ENCODE measurements around the gene PGAP3. TPM values are rescaled to one million over a fixed set of nuclear protein-coding genes. Genes with fewer than 3 reads are reported as not detected.
A peak's percentile ranks its signal among the peaks of the same experiment; 100 is the strongest.
"Not testable (repeated sequence)": the region's sequence is repeated elsewhere in the genome, so short reads cannot be mapped to it uniquely, and the experiment has no call there.

PGAP3 gene
- total RNA-seq, 1 donor from 2014 or later, result 21.7 TPM

DNA sequence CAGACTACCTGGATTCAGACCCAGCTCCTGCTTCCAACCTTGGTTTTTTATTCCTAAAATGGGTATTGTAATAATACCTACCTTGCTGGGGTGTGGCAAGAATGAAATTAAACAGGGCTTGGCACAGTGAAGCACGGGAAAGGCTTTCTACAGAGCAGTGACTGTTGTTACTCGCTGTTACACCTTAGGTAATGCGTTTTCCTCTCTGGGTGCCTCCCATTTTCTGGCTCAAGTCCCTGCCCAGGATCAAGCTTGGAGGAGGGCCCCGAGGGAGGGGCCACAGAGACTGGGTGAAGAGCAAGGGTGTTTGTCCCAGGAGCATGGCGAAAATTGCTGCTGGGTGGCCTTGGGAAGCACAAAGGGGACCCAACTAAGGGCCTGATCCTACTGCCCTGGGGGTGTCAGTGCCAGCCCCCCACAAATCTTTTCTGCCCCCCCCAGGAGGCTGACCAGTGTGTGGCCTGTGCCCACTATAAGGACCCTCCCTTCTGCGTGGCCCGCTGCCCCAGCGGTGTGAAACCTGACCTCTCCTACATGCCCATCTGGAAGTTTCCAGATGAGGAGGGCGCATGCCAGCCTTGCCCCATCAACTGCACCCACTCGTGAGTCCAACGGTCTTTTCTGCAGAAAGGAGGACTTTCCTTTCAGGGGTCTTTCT lies 29.2 kb upstream of the PGAP3 start:
- Mint-ChIP-seq H3K4me3 (no peak overlapping the region), H3K27ac (ENCODE audit: unreplicated experiment) (no peak overlapping the region)
- no peak for DNase-seq (ENCODE audit: low read depth, low spot score)

DNA sequence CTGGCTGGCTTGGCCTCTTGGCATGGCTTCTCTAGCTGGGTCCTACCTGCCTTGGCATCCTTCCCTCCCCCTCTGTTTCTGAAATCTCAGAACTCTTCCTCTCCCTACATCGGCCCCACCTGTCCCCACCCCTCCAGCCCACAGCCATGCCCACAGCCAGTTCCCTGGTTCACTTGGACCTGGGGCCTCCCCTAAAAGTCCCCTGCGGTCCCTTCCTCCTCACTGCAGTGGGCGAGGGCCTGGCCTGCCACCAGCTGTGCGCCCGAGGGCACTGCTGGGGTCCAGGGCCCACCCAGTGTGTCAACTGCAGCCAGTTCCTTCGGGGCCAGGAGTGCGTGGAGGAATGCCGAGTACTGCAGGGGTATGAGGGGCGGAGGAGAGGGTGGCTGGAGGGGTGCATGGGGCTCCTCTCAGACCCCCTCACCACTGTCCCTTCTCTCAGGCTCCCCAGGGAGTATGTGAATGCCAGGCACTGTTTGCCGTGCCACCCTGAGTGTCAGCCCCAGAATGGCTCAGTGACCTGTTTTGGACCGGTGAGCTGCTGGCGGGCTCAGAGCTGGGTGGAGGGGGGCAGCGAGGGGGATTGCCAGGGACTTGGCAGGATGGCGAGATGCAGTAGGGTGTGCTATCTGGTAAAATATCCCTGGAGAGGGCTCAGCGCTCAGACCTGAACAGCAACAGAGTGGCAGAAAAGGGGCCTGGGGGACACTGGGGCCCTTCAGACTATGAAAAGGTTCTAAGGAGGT lies 28.4 kb upstream of the PGAP3 start:
- no peaks in the 10 kb centered on the region for H3K4me1 Mint-ChIP-seq
- TF ChIP-seq, protein P1, sequence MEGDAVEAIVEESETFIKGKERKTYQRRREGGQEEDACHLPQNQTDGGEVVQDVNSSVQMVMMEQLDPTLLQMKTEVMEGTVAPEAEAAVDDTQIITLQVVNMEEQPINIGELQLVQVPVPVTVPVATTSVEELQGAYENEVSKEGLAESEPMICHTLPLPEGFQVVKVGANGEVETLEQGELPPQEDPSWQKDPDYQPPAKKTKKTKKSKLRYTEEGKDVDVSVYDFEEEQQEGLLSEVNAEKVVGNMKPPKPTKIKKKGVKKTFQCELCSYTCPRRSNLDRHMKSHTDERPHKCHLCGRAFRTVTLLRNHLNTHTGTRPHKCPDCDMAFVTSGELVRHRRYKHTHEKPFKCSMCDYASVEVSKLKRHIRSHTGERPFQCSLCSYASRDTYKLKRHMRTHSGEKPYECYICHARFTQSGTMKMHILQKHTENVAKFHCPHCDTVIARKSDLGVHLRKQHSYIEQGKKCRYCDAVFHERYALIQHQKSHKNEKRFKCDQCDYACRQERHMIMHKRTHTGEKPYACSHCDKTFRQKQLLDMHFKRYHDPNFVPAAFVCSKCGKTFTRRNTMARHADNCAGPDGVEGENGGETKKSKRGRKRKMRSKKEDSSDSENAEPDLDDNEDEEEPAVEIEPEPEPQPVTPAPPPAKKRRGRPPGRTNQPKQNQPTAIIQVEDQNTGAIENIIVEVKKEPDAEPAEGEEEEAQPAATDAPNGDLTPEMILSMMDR (conservative IDR thresholded peaks at IDR 0.05), result no peak
- peaks cover 3% of the 10 kb centered on the region for H3K36me3 Mint-ChIP-seq (ENCODE audit: low read depth)
- no peak overlapping the region for H3K27ac Mint-ChIP-seq (ENCODE audit: unreplicated experiment)
- H3K4me3 Mint-ChIP-seq, result no peak overlapping the region
- DNase-seq (ENCODE audit: low read depth, low spot score), result no peak
- no peaks in the 10 kb centered on the region for H3K27me3 Mint-ChIP-seq (ENCODE audit: low read depth)
- no peaks in the 10 kb centered on the region for H3K9me3 Mint-ChIP-seq

More for the DNA sequence above, 29.2 kb upstream of the PGAP3 start:
- H3K9me3 Mint-ChIP-seq, result no peaks in the 10 kb centered on the region
- TF ChIP-seq, protein P1 (conservative IDR thresholded peaks at IDR 0.05), result no peak
- peaks cover 3% of the 10 kb centered on the region for H3K36me3 Mint-ChIP-seq (ENCODE audit: low read depth)
- H3K4me1 Mint-ChIP-seq, result no peaks in the 10 kb centered on the region
- H3K27me3 Mint-ChIP-seq (ENCODE audit: low read depth), result no peaks in the 10 kb centered on the region

DNA sequence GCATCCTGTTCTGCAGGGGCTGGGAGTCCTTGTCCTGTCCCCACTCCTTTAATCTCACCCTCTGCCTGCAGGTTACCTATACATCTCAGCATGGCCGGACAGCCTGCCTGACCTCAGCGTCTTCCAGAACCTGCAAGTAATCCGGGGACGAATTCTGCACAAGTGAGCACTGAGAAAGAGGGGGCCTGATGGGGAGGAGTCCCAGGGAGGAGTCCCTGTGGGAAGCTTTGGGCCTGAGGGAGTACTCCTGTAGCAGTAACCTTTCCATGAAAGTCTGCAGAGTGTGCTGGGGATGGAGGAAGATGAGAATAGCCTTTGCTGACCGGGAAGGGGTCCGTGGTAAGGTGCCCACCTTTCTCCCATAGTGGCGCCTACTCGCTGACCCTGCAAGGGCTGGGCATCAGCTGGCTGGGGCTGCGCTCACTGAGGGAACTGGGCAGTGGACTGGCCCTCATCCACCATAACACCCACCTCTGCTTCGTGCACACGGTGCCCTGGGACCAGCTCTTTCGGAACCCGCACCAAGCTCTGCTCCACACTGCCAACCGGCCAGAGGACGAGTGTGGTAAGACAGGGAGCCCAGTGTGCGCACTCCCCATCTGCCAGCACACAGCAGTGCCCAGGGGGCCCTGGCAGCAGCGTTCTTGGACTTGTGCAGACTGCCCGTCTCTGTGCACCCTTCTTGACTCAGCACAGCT lies 27.7 kb upstream of the PGAP3 start:
- Mint-ChIP-seq H3K27me3 (ENCODE audit: low read depth) (no peaks in the 10 kb centered on the region), H3K4me1 (no peaks in the 10 kb centered on the region), H3K9me3 (no peaks in the 10 kb centered on the region), H3K27ac (ENCODE audit: unreplicated experiment) (peak overlapping the region; percentile 43), H3K4me3 (no peak overlapping the region), H3K36me3 (ENCODE audit: low read depth) (peaks cover 3% of the 10 kb centered on the region)
- no peak for DNase-seq (ENCODE audit: low read depth, low spot score)
- TF ChIP-seq, protein P1 (conservative IDR thresholded peaks at IDR 0.05), result no peak

DNA sequence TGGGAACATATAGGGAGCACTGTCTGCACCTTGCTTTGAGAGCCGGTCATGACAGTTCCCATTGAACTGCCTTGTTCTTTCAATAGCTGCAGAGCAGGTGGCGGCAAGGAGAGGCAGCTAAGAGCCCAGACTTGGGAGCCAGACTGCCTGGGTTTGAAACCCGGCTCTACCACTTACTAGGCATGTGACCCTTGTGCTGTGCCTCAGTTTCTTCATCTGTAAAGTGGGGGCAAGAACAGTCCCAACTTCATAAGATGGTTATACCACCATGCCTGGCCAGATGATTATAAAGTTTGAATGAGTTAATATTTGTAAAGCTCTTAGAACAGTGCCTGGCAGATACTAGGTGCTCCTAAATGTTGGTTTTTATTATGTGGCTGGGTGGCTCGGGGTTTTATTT lies 26.4 kb upstream of the PGAP3 start:
- no peaks in the 10 kb centered on the region for H3K4me1 Mint-ChIP-seq
- no peaks in the 10 kb centered on the region for H3K36me3 Mint-ChIP-seq (ENCODE audit: low read depth)
- H3K4me3 Mint-ChIP-seq, result no peak overlapping the region
- TF ChIP-seq, protein P1 (conservative IDR thresholded peaks at IDR 0.05), result no peak
- no peaks in the 10 kb centered on the region for H3K9me3 Mint-ChIP-seq
- DNase-seq (ENCODE audit: low read depth, low spot score), result no peak
- no peaks in the 10 kb centered on the region for H3K27me3 Mint-ChIP-seq (ENCODE audit: low read depth)
- no peak overlapping the region for H3K27ac Mint-ChIP-seq (ENCODE audit: unreplicated experiment)

DNA sequence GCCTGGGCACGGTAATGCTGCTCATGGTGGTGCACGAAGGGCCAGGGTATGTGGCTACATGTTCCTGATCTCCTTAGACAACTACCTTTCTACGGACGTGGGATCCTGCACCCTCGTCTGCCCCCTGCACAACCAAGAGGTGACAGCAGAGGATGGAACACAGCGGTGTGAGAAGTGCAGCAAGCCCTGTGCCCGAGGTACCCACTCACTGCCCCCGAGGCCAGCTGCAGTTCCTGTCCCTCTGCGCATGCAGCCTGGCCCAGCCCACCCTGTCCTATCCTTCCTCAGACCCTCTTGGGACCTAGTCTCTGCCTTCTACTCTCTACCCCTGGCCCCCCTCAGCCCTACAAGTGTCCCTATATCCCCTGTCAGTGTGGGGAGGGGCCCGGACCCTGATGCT lies 24.0 kb upstream of the PGAP3 start:
- Mint-ChIP-seq H3K27me3 (ENCODE audit: low read depth) (no peaks in the 10 kb centered on the region), H3K27ac (ENCODE audit: unreplicated experiment) (no peak overlapping the region), H3K36me3 (ENCODE audit: low read depth) (no peaks in the 10 kb centered on the region), H3K9me3 (no peaks in the 10 kb centered on the region), H3K4me3 (no peak overlapping the region), H3K4me1 (no peaks in the 10 kb centered on the region)
- DNase-seq (ENCODE audit: low read depth, low spot score), result no peak
- TF ChIP-seq, protein P1 (conservative IDR thresholded peaks at IDR 0.05), result no peak

DNA sequence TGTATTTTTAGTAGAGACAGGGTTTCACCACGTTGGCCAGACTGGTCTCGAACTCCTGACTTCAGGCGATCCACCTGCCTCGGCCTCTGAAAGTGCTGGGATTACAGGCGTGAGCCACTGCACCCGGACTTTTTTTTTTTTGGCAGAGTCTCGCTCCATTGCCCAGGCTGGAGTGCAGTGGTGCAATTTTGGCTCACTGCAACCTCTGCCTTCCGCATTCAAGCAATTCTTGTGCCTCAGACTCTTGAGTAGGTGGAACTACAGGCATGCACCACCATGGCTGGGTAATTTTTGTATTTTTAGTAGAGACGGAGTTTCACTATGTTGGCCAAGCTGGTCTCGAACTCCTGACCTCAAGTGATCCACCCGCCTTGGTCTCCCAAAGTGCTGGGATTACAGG lies 23.2 kb upstream of the PGAP3 start:
- DNase-seq (ENCODE audit: low read depth, low spot score); H3K36me3 Mint-ChIP-seq (ENCODE audit: low read depth); H3K4me1 Mint-ChIP-seq; H3K27me3 Mint-ChIP-seq (ENCODE audit: low read depth); H3K4me3 Mint-ChIP-seq; H3K9me3 Mint-ChIP-seq; H3K27ac Mint-ChIP-seq (ENCODE audit: unreplicated experiment): not testable (repeated sequence)
